ENCODE data around the gene RBP3.
A peak's percentile ranks its signal among the peaks of the same experiment; 100 is the strongest.

The RBP3 gene

GRCh38 chr10:47339186-47339735, 8.9 kb upstream of the RBP3 start:
- DNase-seq = no peak

GRCh38 chr10:47339759-47340607, 8.2 kb upstream of the RBP3 start:
- DNase-seq = no peak

GRCh38 chr10:47340608-47341170, 7.5 kb upstream of the RBP3 start:
- DNase-seq = peak; percentile 12

- DNase-seq = no peak
Observed at GRCh38 chr10:47344996-47345870, 2.9 kb upstream of the RBP3 start.

- no peak for DNase-seq
Observed at GRCh38 chr10:47346581-47347302, 1.4 kb upstream of the RBP3 start.

GRCh38 chr10:47347303-47347675, 874 bp upstream of the RBP3 start:
- no peak for DNase-seq

GRCh38 chr10:47348661-47349470, 703 bp downstream of the RBP3 start:
- DNase-seq = no peak

- DNase-seq = no peak
Observed at GRCh38 chr10:47349516-47349915, 1.4 kb downstream of the RBP3 start.

GRCh38 chr10:47349941-47350371, 1.8 kb downstream of the RBP3 start:
- DNase-seq = no peak

- no peak for DNase-seq
Observed at GRCh38 chr10:47350671-47351640, 2.8 kb downstream of the RBP3 start.

GRCh38 chr10:47351899-47352815, 4.0 kb downstream of the RBP3 start:
- DNase-seq = no peak

GRCh38 chr10:47353351-47353750, 5.2 kb downstream of the RBP3 start:
- no peak for DNase-seq

- no peak for DNase-seq
Observed at GRCh38 chr10:47354165-47354564, 6.0 kb downstream of the RBP3 start.

GRCh38 chr10:47354900-47355299, 6.7 kb downstream of the RBP3 start:
- DNase-seq = no peak

GRCh38 chr10:47356708-47357107, 8.5 kb downstream of the RBP3 start:
- no peak for DNase-seq

- DNase-seq = no peak
Observed at GRCh38 chr10:47357131-47357582, 9.0 kb downstream of the RBP3 start.

- DNase-seq = no peak
Observed at GRCh38 chr10:47357911-47358310, 9.7 kb downstream of the RBP3 start.

- no peak for DNase-seq
Observed at GRCh38 chr10:47358457-47358856, 10.3 kb downstream of the RBP3 start.

- DNase-seq = no peak
Observed at GRCh38 chr10:47359101-47359500, 10.9 kb downstream of the RBP3 start.

Data from NCI-H345 (cell line).